D721Med (cell line): ENCODE measurements around the gene KLHL15.

Source experiments
- DNase-seq: peaks from one replicate; pipeline ENCODE4 v3.0.0; 2011; ENCODE audit warnings: low spot score; ENCODE audit not compliant: insufficient read length
- FAIRE-seq: peaks from 2 replicates; lab custom pipeline; 2011; peaks lifted over from hg19 to GRCh38; lab: Jason Lieb, UNC
- TF ChIP-seq, protein P1 (sequence below): IDR thresholded peaks from 2 replicates; pipeline ENCODE4 v1.5.1; 2012; ENCODE audit warnings: mild to moderate bottlenecking, control low read depth; ENCODE audit not compliant: insufficient read depth; ENCODE audit errors: missing control alignments

The KLHL15 gene

DNA sequence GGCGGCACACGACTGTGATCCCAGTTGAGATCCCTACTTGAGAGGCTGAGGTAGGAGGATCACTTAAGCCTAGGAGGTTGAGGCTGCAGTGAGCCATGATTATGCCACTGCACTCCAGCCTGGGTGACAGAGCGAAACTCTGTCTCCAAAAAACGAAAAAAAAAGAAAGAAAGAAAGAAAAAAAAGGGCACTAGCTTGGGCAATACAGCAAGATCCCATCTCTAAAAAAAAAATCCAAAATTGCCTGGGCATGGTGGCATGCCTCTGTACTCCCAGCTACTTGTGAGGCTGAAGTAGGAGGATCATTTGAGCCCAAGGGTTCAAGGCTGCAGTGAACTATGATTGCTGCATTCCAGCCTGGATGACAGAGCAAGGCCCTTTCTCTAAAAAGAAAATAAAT, 10.7 kb upstream of the KLHL15 start:
- no peak for FAIRE-seq
- TF ChIP-seq, protein P1, sequence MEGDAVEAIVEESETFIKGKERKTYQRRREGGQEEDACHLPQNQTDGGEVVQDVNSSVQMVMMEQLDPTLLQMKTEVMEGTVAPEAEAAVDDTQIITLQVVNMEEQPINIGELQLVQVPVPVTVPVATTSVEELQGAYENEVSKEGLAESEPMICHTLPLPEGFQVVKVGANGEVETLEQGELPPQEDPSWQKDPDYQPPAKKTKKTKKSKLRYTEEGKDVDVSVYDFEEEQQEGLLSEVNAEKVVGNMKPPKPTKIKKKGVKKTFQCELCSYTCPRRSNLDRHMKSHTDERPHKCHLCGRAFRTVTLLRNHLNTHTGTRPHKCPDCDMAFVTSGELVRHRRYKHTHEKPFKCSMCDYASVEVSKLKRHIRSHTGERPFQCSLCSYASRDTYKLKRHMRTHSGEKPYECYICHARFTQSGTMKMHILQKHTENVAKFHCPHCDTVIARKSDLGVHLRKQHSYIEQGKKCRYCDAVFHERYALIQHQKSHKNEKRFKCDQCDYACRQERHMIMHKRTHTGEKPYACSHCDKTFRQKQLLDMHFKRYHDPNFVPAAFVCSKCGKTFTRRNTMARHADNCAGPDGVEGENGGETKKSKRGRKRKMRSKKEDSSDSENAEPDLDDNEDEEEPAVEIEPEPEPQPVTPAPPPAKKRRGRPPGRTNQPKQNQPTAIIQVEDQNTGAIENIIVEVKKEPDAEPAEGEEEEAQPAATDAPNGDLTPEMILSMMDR, result no peak
- DNase-seq, result no peak

DNA sequence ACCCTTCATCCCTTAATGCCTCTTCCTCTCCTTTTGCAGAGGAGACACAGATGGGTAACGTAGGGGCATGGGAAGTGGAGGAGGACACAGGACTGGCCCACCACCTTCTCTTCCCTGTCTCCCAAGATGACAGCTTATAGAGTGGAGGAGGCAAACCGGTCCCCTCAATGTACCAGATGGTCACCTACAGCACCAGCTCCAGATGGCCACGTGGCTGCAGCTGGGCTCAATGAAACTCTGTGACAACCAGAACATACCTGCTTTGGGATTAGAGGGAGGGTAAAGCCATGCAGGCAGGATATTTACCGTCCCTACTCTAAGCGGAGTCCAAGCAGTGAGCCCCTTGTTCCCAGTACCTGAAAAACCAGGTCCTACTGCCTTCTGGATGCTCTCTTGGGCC, 7.5 kb upstream of the KLHL15 start:
- no peak for DNase-seq
- FAIRE-seq, result no peak
- TF ChIP-seq, protein P1, result no peak

DNA sequence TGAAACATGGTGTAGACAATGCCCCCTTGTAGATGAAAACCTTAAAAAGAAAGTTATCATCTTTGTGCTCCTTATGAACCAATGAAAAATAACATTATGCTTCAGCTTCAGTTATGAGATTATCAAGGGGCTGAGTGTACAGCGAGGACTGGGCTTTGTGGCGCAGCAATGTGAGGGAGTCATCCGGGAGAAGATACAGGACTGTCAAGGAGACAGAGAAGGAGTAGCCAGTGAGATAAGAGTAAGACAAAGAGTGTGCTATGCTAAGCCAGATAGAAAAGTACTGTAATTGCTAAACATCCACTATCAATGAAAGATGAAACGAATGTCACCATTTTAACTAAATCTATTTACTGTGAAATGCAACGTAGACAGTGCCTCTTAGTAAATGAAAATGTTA, 3.6 kb upstream of the KLHL15 start:
- FAIRE-seq, result no peak
- TF ChIP-seq, protein P1, result no peak
- DNase-seq, result no peak

DNA sequence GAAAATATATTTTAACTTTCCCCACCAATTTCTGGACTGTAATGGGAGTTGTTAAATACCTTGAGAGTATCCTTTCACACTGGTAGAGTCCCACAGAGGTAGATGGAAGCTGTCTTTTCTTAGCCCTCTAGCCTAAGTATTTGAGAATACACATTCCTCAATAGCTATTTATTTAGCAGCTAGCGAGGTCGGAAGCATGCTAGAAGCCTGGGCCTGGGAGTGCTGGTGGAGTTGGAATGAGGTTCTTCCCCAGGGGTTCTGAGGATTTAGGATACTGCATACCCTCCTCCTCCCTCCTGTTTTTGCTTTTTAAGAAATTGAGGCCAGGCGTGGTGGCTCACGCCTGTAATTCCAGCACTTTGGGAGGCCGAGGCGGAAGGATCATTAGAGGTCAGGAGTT, 999 bp upstream of the KLHL15 start:
- TF ChIP-seq, protein P1, result no peak

DNA sequence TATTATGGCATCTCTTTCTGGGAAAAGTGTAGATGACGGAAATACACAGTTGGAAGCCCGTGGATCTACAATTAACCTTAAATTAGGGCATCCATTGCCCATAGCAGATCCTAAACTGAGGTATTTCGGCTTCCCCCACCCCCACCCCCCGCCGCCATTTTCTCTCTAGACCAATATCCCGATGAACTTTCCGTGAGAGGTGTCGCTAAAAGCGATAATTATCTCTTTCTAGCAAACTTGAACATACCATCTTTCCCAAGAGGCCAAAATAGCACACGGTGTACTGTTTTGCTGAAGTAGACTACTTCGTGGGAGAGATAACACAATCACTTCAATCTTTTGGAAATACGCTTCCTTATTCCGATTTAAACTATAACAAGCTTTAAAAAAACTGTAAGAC, 554 bp downstream of the KLHL15 start:
- TF ChIP-seq, protein P1, result no peak
- no peak for FAIRE-seq
- no peak for DNase-seq

More for the DNA sequence above, 999 bp upstream of the KLHL15 start:
- DNase-seq, result no peak
- no peak for FAIRE-seq

DNA sequence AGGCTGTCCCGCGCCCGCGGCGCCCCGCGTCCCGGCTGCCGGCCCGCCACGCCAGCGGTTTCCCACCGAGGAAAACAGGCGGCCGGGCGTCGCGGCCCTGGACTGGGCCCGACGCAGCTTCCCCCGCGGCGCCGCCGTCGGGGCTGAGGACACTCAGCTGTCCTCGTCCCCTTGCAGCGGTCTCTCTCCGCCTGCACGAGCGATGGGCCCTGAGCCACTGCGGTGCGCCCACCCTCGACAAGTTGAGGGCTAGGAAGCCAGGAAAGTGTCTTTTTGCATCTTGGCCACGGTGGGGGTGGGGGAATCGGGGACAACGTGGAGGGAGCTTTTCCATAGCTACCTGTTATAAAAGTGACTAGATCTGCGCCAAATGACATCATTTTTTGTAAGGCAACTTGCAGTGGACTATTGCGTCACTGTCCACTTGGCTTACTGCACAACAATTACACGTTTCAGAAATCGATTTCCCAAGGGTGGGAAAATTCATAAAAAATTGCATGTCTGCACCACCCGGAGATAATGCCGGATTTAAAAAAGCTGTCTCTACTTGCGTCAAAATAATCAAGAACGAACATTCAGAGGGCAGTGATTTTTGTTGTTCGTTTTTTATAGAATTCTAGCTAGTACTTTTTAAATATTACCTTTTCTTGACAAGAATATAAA, 1.1 kb downstream of the KLHL15 start:
- FAIRE-seq (peak; percentile 86), DNase-seq (no peak)
- TF ChIP-seq, protein P1, result no peak

DNA sequence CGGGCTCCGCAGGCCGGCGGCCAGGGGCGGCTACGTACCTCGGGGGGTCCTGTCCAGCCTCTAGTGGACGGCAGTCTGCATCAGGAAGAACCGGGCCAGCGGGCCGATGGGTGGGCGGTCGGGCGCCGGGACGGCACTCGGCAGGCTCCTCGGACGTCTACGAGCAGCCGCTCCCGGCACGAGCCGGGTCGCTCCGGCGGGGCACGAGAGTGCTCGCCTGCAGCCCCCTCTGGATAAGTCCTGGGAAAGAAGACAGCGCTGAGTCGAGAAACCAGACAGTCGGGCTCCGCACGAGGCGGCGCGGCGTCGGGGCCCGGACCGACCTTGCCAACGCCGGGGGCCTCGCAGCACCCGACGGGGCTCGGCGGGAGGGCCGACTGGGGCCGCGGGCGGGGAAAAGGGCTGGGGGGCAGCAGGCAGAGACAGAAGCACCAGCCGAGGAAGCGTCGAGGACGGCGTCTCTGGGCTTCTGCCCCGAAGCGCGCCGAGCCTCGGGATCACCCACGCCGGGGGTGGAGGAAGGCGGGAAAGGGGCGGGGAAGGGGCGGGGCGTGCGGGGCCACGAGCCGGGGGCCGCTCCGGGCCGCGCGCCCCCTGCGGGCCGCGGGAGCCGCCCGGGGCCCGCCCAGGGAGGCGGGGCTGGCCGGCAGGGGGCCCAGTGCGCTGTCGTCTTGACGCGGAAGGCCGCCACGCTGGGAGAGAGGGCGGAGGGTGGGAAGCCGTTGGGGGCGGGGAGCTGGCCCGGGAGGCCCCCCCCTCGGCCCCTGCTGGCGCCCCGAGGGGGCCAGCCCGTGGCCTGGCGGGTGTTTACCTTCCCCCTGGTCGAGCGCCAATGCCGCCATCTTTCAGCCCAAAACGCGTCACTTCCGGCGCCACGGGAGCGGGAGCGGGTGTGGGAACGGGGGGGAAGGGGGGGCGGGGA, 1.9 kb downstream of the KLHL15 start:
- FAIRE-seq (no peak), DNase-seq (peak; percentile 17)
- TF ChIP-seq, protein P1, result peak; percentile 7
